ENCODE results near the gene DDX49. TPM values are rescaled to one million over a fixed set of nuclear protein-coding genes. Genes with fewer than 3 reads are reported as not detected.

Gene DDX49
- total RNA-seq, 1 donor from 2014 or later: 68.3 TPM

DNA sequence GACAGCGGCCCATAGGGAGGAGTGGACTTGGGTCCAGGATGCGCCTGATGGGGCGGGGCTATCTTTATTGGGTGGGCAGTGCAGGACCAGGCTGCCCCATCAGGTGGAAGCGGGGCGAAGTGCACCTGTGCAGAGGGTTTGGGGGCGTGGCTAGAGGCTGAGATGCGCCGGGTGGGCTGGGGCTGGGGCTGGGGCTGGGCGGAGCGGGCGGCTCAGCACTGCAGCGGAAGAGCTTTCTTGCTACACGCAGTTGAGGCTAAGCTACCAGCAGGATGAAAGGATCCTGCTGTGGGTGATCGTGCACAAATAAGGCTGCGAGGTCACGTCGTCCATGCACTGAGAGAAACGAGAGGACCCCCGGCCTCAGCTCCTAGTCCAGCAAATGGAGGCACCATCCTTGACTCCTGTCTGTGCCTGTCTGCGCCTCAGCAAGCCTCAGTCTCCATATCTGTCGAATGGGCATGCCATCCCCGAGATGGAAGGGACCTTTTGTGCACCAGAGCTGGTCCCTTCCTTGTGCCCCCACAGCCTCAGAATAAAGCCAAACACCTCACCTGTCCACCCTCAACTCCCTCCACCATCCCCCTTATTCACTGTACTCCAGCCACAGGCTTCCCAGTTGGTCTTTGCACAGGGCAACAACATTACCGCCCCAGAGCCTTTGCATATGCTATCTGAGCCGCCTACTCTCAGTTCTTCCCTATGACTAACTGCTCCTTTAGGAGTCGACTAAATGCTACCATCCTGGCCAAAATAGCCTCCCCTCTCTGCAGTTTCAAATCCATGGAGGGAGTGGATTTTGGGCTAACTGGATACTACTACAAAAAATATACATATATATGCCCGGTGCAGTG lies 42.5 kb downstream of the DDX49 start:
- Mint-ChIP-seq H3K9me3 (ENCODE audit: unreplicated experiment) (no peaks in the 10 kb centered on the region), H3K36me3 (ENCODE audit: low read depth, unreplicated experiment) (no peaks in the 10 kb centered on the region), H3K27me3 (ENCODE audit: low read depth, unreplicated experiment) (peaks cover 34% of the 10 kb centered on the region), H3K4me1 (ENCODE audit: low read depth, unreplicated experiment) (no peaks in the 10 kb centered on the region), H3K27ac (ENCODE audit: unreplicated experiment) (no peak overlapping the region), H3K4me3 (ENCODE audit: unreplicated experiment) (no peak overlapping the region)
- no peak overlapping the region for H3K27ac ChIP-seq (ENCODE audit: low read depth, low read length)
- no peaks in the 10 kb centered on the region for H3K79me2 ChIP-seq (ENCODE audit: insufficient read depth, low read length)
- no peak overlapping the region for H3K4me2 ChIP-seq (ENCODE audit: low read length)
- H3K36me3 ChIP-seq (ENCODE audit: insufficient read depth, low read length): no peaks in the 10 kb centered on the region
- no peak overlapping the region for H3K9ac ChIP-seq (ENCODE audit: low read length)
- peaks cover 3% of the 10 kb centered on the region for H3K9me3 ChIP-seq (ENCODE audit: insufficient read depth, low read depth, low read length)
- no peak overlapping the region for H3K4me3 ChIP-seq (ENCODE audit: insufficient read depth, low read depth, low read length)
- H3K4me1 ChIP-seq (ENCODE audit: insufficient read depth, low read length): no peaks in the 10 kb centered on the region
- H4K20me1 ChIP-seq (ENCODE audit: insufficient read depth, low read length): no peaks in the 10 kb centered on the region
- FAIRE-seq (no peak), DNase-seq (ENCODE audit: low read depth) (no peak)
- H3K27me3 ChIP-seq (ENCODE audit: insufficient read depth, low read length): peaks cover 9% of the 10 kb centered on the region
- H2AFZ ChIP-seq (ENCODE audit: low read depth, low read length): no peak overlapping the region
- no peak for TF ChIP-seq EZH2 (IDR thresholded peaks at IDR 0.05; ENCODE audit: insufficient read depth, low read length)
- TF ChIP-seq, protein P1, sequence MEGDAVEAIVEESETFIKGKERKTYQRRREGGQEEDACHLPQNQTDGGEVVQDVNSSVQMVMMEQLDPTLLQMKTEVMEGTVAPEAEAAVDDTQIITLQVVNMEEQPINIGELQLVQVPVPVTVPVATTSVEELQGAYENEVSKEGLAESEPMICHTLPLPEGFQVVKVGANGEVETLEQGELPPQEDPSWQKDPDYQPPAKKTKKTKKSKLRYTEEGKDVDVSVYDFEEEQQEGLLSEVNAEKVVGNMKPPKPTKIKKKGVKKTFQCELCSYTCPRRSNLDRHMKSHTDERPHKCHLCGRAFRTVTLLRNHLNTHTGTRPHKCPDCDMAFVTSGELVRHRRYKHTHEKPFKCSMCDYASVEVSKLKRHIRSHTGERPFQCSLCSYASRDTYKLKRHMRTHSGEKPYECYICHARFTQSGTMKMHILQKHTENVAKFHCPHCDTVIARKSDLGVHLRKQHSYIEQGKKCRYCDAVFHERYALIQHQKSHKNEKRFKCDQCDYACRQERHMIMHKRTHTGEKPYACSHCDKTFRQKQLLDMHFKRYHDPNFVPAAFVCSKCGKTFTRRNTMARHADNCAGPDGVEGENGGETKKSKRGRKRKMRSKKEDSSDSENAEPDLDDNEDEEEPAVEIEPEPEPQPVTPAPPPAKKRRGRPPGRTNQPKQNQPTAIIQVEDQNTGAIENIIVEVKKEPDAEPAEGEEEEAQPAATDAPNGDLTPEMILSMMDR (IDR thresholded peaks at IDR 0.05; ENCODE audit: insufficient read depth, low read depth, low read length): no peak

DNA sequence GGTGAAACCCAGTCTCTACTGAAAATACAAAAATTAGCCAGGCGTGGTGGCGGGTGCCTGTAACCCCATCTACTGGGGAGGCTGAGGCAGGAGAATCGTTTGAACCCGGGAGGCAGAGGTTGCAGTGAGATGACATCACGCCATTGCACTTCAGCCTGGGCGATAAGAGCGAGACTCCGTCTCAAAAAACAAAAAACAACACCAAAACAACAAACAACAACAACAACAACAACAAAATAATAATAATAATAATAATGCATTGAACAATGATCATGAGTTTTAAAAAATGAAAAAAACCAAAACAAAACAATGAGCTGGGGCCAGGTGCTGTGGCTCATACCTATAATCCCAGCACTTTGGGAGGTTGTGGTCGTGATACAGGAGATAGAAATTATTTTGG lies 44.6 kb downstream of the DDX49 start:
- H3K36me3 Mint-ChIP-seq (ENCODE audit: low read depth, unreplicated experiment): no peaks in the 10 kb centered on the region
- H3K27me3 Mint-ChIP-seq (ENCODE audit: low read depth, unreplicated experiment): peaks cover 24% of the 10 kb centered on the region
- no peak overlapping the region for H2AFZ ChIP-seq (ENCODE audit: low read depth, low read length)

More for the DNA sequence above, 44.6 kb downstream of the DDX49 start:
- Histone ChIP-seq H3K79me2 (ENCODE audit: insufficient read depth, low read length) (no peaks in the 10 kb centered on the region), H3K4me2 (ENCODE audit: low read length) (no peak overlapping the region), H3K27ac (ENCODE audit: low read depth, low read length) (no peak overlapping the region), H4K20me1 (ENCODE audit: insufficient read depth, low read length) (no peaks in the 10 kb centered on the region), H3K4me1 (ENCODE audit: insufficient read depth, low read length) (peaks cover 6% of the 10 kb centered on the region), H3K36me3 (ENCODE audit: insufficient read depth, low read length) (no peaks in the 10 kb centered on the region), H3K9ac (ENCODE audit: low read length) (no peak overlapping the region), H3K9me3 (ENCODE audit: insufficient read depth, low read depth, low read length) (peaks cover 3% of the 10 kb centered on the region), H3K4me3 (ENCODE audit: insufficient read depth, low read depth, low read length) (no peak overlapping the region), H3K27me3 (ENCODE audit: insufficient read depth, low read length) (peaks cover 9% of the 10 kb centered on the region)
- H3K4me1 Mint-ChIP-seq (ENCODE audit: low read depth, unreplicated experiment): no peaks in the 10 kb centered on the region
- TF ChIP-seq EZH2 (IDR thresholded peaks at IDR 0.05; ENCODE audit: insufficient read depth, low read length): no peak
- TF ChIP-seq, protein P1 (IDR thresholded peaks at IDR 0.05; ENCODE audit: insufficient read depth, low read depth, low read length): no peak
- DNase-seq (ENCODE audit: low read depth) (no peak), FAIRE-seq (no peak)
- peaks cover under 1% of the 10 kb centered on the region for H3K9me3 Mint-ChIP-seq (ENCODE audit: unreplicated experiment)
- H3K27ac Mint-ChIP-seq (ENCODE audit: unreplicated experiment): no peak overlapping the region
- H3K4me3 Mint-ChIP-seq (ENCODE audit: unreplicated experiment): no peak overlapping the region
